HG03025 (cell line): ENCODE results near the gene PRR19.

ENCODE experiments used
- ATAC-seq: cut with Tn5 transposase; IDR thresholded peaks from one replicate; pipeline ENCODE4 v1.9.1; 2021; ENCODE audit warnings: mild to moderate bottlenecking, moderate library complexity; ENCODE audit not compliant: unreplicated experiment, low FRiP score

The PRR19 gene

GRCh38 chr19:42292963-42293362, 9.0 kb upstream of the PRR19 start:
- no peak for ATAC-seq

- no peak for ATAC-seq
Observed at GRCh38 chr19:42293540-42293939, 8.4 kb upstream of the PRR19 start.

GRCh38 chr19:42293948-42294347, 8.0 kb upstream of the PRR19 start:
- ATAC-seq: no peak

GRCh38 chr19:42294471-42295137, 7.3 kb upstream of the PRR19 start:
- ATAC-seq: no peak

- no peak for ATAC-seq
Observed at GRCh38 chr19:42295342-42295741, 6.6 kb upstream of the PRR19 start.

- ATAC-seq: no peak
Observed at GRCh38 chr19:42295831-42296525, 6.0 kb upstream of the PRR19 start.

- no peak for ATAC-seq
Observed at GRCh38 chr19:42297039-42297438, 4.9 kb upstream of the PRR19 start.

GRCh38 chr19:42303101-42303464, 1.2 kb downstream of the PRR19 start:
- ATAC-seq: no peak

- ATAC-seq: no peak
Observed at GRCh38 chr19:42303876-42304275, 1.9 kb downstream of the PRR19 start.

- ATAC-seq: no peak
Observed at GRCh38 chr19:42306646-42307045, 4.7 kb downstream of the PRR19 start.

- ATAC-seq: no peak
Observed at GRCh38 chr19:42309686-42310085, 7.8 kb downstream of the PRR19 start.

- ATAC-seq: no peak
Observed at GRCh38 chr19:42311657-42312056, 9.7 kb downstream of the PRR19 start.

GRCh38 chr19:42312370-42312769, 10.4 kb downstream of the PRR19 start:
- ATAC-seq: no peak

- no peak for ATAC-seq
Observed at GRCh38 chr19:42313096-42313839, 11.3 kb downstream of the PRR19 start, which contains the start of gene TMEM145. Gene TMEM145, plus strand, starts transcription at chr19:42313309. Its CDS starts 68 bp downstream, at chr19:42313377.

GRCh38 chr19:42313840-42314755, 12.2 kb downstream of the PRR19 start:
- ATAC-seq: no peak

GRCh38 chr19:42315024-42315423, 13.1 kb downstream of the PRR19 start:
- ATAC-seq: no peak

GRCh38 chr19:42316223-42317211, 14.6 kb downstream of the PRR19 start:
- ATAC-seq: no peak

- ATAC-seq: no peak
Observed at GRCh38 chr19:42317535-42317934, 15.6 kb downstream of the PRR19 start.

- ATAC-seq: no peak
Observed at GRCh38 chr19:42322305-42322704, 20.4 kb downstream of the PRR19 start.
